SHP77 (cell line): ENCODE measurements around the gene UBE2N.
A peak's percentile ranks its signal among the peaks of the same experiment; 100 is the strongest.

Experiments used
- DNase-seq, 2 experiments: peaks; one replicate each; lab custom pipeline; 2025; lab: John Stamatoyannopoulos, UW

UBE2N gene, protein sequence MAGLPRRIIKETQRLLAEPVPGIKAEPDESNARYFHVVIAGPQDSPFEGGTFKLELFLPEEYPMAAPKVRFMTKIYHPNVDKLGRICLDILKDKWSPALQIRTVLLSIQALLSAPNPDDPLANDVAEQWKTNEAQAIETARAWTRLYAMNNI

DNA sequence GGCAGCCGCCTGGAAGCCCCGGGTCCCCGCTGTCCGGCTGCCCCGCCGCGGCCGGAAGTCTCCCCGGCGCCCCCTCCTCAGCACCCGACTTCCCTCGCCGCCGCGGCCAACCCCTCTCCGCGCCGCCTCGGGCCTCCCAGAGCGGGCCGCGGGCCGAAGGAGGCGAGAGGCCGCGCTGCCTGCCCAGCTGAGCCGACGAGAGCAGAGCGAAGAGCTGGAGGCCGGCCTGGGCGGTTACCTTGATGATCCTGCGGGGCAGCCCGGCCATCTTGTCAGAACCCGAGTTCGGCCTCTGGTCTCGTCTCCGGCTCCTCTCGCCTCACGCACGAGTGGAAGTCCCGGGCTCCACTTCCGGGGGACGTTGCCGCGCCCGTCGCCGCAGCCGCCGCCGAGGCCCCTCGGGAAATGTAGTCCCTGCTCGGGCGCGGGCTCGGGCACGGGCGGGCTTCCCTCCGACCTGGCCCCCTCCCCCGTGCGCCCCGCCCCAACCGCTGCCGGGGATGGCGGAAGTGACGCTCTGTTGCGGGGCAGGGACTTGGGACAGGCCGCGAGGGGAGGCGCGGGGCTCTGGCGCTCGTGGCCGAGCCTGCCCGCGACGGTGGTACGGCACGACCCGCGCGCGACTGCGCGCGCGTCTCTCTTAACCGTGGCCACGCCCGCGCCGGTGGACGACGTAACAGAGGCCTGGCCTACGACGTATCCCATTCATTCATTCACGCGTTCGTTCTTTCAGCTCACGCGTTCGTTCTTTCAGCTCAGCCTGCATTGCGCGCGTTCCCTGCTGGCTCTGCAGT lies at the start of gene UBE2N:
UBE2N (minus strand) TSS at position 331 of the 794 bp plus-strand sequence; CDS start at position 268, 63 bp downstream.
- DNase-seq = peak; percentile 91 to 99

DNA sequence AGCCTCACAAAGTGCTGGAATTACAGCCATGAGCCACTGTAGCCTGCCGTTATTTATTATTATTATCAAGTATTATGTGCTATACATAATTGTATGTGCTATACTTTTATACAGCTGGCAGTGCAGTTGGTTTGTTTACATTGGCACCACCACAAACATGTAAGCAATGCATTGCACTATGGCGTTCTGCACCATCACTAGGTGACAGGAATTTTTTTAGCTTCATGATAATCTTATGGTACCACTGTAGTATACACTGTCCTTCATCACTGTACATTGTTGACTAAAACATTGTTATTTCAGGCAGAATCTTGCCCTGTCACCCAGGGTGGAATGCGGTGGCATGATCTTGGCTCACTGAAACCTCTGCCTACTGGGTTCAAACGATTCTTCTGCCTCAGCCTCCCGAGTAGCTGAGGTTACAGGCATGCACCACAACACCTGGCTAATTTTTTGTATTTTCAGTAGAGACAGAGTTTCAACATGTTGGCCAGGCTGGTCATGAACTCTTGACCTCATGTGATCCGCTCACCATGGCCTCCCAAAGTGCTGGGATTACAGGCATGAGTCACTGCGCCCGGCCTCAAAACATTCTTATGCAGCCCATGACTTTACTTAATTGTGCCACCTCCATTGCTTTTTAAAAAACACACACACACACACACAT lies 42.7 kb upstream of the UBE2N start:
- no peak for DNase-seq

DNA sequence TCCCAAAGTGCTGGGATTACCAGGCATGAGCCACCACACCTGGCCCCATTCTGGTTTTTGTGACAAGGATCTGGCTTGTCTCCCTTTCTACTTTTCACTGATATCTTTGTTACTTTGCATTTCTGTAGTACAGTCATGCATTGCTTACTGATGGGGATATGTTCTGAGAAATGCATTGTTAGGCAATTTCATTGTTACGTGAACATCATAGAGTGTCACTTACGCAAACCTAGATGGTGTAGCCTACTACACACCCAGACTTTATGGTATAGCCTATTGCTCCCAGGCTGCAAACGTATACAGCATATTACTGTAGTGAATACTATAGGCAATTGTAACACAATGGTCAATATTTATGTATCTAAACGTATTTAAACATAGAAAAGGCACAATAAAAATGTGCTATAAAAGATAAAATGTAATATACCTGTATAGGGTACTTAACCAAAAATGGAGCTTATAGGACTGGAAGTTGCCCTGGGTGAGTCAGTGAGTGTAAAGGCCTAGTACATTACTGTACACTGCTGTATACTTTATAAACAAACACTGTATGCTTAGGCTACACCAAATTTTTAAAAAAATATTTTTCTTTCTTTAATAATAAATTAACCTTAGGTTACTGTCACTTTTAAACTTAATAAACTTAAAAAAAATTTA lies 41.5 kb upstream of the UBE2N start:
- DNase-seq = no peak

DNA sequence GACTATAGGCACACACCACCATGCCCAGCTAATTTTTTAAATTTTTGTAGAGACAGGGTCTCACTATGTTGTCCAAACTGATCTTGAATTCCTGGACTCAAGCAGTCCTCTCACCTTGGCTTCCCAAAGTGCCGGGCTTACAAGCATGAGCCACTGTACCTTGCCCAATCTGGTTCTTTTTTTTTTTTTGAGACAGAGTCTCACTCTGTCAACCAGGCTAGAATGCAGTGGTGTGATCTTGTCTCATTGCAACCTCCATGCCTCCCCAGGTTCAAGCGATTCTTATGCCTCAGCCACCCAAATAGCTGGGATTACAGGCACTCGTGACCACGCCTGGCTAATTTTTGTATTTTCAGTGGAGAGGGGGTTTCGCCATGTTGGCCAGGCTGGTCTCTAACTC lies 41.0 kb upstream of the UBE2N start:
- DNase-seq = no peak

DNA sequence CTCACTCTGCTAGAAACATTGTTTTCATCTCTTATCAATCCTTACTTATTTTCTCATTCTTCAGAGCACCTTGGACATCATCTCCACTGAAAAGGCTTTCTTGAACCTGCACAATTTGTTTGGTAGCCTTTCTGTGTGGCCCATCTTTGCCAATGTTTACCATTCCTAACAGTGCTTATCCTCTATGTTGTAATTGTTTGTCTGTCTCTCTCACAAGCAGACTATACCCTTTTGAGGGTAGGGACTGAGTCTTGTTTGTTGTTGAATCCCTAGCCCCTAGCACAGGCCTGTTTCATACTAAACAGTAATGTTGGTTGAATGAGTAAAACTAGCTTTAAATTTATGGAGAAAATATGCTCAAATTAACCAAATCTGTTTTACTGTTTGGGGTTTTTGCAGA lies 34.8 kb upstream of the UBE2N start:
- no peak for DNase-seq

DNA sequence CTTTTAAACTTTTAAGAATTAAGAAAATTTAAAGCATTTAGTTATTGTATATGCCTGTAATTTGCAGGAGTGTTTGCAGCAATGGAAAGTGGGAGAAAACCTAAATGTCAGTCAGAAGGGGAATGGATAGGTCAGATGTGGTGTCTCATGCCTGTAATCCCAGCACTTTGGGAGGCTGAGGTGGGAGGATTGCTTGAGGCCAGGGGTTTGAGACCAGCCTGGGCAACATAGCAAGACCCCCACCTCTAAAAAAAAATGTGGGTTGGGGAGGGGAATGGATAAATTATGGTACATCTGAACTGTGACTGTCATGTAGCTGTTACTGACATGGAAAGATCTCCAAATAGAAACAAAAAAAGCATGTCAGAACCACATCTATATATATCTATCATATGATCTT lies 27.6 kb upstream of the UBE2N start:
- no peak for DNase-seq

DNA sequence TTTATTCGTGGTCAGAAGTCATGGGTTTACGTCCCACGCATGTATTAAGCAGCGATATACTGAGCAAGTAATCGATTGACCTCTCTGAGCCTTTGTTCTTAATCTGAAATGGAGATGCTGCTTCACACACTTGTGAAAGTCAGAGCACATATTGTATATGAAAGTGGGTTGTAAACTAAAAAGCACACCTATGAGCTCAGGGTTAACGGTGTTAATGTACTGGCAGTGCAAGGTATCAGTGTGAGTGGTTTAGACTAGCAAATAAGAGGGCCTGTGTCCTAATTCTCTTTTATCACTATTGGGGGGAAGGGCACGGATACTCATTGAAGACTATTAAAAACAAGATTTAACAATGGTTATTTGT lies 26.2 kb upstream of the UBE2N start:
- no peak for DNase-seq

DNA sequence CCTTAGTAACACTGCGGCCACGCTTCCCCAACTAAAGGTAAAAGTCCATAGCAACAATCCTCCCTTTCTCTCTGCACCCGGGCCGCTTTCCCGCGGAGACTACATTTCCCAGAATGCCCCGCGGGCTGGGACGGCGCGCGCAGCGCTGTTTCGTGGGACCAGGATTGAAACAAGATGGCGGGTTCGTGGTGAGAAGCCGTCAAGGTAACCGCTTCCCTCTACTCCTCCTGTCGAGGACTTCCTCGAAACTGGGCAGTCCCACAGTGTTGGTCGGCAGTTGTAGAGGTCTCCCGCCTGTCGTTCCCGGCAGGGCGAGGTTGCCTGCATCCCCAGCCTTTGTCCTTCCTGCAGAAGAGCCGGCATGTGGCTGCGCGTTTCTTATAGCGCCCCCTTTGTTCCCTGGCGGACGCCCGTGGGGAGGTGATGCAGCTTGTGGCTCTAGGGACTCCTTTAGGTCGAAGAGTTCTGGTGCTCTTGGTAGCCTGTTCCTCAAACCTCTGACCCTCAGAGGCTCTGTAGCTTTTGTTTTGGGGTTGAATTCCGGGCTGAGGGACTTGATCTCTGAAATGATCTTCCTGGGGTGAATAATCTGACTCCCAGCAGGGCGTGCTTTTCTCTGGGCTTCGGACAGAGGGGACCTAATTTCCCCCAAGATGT lies 25.7 kb upstream of the UBE2N start, which contains the start of gene MRPL42:
MRPL42 (plus strand) TSS at position 164 of the 657 bp plus-strand sequence. CDS start 1,772 bp downstream, outside the sequence.
- peak; percentile 76 to 85 for DNase-seq

DNA sequence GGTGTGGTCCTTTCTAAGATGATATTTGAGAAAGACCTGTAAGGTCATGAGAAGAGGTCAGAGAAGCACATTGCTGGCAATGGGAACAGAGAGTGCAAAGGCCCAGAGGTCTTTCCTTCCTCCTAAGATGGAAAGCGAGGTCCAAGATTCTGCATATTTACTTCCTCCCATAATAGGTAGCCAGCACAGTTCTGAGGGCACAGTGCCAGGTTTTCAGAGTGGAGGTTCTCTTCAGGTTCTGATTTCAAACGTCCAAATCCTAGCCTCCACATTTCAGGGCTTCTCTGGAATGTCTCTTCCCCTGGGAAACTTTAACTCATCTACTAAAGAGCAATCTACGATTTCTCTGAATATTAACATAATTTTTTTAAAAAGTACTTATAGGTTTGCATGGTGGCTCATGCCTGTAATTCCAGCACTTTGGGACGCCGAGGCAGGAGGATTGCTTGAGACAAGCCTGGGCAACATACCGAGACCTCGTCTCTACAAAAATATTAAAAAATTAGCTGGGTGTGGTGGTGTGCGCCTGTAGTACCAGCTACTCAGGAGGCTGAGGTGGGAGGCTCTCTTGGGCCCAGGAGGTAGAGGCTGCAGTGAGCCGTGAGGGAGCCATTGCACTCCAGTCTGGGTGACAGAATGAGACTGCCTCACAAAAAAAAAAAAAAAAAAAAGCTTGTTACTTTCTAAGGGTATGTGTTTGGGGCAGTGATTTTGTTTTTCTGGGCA lies 25.0 kb upstream of the UBE2N start:
- DNase-seq = no peak

DNA sequence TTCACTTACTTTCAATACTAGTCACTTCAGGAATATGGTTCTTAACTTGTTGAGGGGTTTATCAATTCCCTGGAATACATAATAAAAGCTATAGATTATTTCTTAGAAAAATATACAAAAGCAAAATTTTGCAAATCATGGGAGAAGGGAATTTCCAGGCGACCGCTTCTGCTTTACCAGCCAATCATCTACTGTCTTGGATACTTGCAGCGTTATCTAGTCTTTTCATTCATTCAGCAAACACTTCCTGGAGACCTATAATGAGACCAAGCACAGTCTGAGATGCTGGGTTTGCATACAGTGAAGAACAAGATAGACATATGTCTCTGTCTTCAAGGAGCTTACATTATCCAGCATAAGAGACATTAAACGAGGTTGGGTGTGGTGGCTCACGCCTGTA lies 24.1 kb upstream of the UBE2N start:
- DNase-seq = no peak

DNA sequence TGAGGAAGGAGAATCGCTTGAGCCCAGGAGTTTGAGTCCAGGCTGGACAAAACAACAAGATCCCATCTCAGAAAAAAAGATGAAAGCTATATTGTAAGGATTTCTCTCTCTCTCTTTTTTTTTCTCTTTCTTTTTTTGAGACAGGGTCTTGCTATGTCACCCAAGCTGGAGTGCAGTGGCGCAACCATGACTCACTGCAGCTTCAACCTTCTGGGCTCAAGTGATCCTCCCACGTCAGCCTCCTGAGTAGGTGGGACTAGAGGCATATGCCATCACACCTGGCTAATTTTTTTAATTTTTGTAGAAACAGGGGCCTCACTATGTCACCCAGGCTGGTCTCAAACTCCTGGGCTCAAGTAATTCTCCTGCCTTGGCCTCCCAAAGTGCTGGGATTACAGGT lies 19.8 kb upstream of the UBE2N start:
- DNase-seq = no peak

DNA sequence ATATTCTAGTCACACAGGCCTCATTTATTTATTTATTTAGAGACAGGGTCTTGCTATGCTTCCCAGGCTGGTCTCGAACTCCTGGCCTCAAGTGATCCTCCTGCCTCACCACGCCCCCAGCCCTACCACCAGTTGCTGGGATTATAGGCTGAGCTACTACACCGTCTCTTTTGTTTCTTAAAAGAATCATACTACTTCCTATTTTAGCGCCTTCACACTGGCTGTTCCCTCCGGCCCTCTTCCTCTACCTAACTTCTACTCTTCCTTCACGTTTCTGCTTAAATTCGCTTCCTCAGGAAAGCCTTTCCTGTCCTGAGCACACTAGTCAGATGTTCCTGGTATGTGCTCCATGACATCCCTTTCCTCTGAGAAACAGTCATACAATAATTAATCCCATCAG lies 19.2 kb upstream of the UBE2N start:
- DNase-seq = no peak

DNA sequence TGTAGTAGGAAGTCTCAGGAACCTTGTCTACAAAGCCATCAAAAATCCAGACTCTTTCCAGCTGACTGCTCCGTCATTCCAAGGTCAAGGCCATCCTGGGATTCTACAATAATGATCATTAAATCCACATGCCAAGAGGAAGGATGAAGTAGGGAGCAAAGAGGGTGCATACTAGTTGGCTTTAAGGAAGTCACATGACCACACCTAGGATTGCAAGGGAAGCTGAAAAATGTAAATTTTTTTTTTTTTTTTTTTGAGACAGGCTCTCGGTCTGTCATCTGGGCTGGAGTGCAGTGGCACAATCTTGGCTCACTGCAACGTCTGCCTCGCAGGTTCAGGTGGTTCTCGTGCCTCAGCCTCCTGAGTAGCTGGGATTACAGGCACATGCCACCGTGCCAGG lies 18.3 kb upstream of the UBE2N start:
- DNase-seq = no peak

DNA sequence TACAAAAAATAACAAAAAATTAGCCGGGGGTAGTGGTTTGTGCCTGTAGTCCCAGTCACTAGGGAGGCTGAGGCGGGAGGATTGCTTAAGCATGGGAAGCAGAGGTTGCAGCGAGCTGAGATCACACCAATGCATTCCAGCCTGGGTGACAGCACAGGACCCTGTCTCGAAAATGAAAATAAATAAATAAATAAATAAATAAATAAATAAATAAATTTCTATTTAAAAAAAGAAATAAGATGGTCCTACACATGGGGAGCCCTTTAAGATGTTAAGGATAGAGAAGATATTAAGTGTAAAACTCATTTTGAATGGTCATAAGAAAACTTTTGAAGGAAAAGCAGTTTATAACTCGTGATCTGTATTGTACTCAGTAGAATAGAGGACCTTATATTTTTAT lies 17.4 kb upstream of the UBE2N start:
- DNase-seq = no peak

DNA sequence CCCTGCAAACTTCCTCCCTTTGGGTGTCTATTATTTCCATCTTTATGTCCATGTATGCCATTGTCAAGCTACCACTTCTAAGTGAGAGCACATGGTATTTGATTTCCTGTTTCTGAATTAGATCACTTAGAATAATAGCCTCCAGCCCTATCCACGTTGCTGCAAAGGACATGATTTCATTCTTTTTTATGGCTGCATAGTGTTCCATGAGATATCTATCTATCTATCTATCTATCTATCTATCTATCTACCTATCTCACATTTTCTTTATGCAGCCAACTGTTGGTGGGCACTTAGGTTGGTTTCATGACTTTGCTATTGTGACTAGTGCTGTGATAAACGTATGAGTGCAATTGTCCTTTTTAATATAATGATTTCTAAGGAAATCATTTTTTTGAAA lies 14.3 kb upstream of the UBE2N start:
- no peak for DNase-seq

DNA sequence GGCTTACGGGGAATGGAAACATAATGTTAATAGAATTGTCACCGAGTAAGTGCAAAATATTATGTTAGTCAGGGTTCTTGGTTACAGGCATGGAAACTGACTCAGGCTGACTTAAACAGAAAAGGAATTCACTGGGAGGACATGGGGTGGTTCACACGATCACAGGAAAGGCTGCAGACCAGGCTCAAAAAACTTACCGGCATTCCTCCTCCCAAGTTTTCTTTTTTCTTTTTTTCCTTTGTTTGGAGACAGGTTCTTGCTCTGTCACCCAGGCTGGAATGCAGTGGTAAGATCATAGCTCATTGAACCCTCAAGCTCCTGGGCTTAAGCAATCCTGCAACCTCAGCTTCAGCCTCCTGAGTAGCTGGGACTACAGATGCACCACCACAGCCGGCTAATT lies 11.9 kb upstream of the UBE2N start:
- DNase-seq = no peak

DNA sequence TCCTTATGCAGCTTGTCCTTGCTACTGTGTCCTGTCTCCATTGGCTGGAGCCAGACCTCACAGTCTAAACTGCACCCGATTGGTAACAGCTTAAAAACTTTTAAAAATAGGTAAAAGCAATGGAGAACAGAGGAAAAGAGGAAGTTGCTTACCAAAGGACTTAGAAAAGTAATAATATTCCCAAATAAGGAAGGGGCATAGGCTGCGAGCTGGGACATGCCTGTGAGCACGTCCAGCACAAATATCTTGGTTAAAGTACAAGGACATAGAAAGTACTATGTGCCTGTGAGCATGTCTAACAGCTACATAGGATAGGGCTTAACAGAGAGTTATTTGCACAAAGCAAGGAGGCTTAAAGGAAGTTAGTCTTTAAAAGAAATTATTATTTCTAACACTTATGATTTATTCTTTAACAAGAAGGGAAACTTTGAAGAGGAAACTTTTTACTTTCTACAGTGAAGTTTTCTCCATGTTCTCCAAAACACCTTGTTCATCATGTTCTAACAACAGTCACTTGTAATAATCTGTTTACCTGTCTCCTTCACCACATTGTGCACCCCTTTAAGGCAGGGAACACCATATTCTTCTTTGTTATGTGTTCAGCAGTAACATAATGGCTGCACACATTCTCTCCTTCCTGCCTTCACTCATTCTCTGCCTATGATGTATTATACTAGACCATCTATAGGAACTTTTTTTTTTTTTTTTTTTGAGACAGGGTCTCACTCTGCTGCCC lies 9.8 kb upstream of the UBE2N start:
- DNase-seq = no peak

DNA sequence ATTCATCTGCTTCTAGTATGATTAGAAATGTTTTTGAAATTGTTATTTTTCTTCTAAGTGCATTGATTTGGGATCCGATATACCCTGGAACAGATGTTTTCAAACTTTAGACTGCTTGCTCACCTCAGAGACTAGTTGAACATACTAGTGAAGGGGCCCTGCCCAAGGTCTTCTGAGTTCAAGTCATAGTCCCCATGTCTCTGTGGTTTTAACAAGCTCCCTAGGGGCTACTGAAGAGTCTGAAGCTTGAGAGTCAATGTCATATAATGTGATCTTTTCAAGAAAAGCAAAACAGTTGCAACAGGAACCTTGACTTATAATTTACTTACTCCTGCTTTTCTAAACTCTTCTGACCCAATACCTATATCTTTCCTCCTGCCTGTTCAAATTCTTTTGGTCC lies 7.5 kb upstream of the UBE2N start:
- no peak for DNase-seq

DNA sequence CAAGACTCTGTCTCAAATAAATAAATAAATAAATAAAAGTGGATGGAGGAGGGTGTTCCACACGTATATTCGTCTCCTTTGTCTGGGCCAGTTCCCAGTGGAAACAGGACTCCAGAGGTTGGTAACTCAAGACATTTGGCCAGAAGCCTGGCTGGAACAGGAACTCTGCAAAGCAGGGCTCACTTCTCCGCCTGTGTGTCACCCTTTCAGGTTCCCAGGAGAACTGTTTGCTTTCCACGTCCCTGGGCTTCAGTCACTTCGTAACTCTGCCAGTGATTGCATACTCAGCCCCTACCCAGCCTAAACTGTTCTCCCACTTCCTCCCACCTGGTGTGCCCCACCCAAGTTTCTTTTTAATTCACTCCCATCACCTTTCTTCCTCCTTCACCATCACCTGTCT lies 7.0 kb upstream of the UBE2N start:
- DNase-seq = no peak

DNA sequence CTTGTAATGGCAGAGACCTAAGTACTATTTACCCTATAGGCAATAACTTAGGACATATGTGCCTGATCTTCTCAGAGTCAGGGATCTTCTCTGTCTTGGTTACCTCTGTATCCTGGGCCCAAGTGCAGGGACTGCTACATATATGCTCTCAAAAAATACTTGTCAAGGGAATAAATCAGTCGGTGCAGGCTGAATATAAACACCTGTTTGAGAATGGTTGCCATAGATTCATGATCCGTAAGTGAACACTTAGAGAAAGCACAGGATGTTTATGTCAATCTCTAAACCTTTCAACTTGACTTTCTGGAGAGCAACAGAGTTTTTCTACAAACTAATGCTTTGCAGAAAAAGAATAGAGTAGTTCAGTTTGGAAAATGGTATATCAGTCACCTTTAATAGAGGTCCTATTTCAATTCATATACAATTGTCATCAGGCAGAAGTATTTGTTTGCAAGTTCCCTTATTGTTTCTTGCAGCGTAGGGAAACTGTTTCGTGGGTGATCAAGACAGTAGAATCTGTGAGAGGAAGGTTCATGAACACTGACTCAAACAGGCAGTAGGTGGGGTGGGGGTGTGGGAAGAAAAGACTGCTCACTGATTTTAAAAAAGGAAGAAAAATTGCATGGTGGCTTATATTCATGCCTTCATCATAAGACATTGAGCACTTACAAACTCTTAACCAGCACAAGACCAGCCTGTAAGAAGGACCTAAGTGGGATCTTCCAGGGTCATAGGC lies 6.0 kb upstream of the UBE2N start:
- DNase-seq = no peak
